Fibroblast of skin of right quadriceps (primary cell): ENCODE data around the gene IHH.
A peak's percentile ranks its signal among the peaks of the same experiment; 100 is the strongest.

Experiments used
- DNase-seq: peaks from one replicate; pipeline ENCODE4 v3.0.0-alpha.2; 2013

Gene IHH

DNA sequence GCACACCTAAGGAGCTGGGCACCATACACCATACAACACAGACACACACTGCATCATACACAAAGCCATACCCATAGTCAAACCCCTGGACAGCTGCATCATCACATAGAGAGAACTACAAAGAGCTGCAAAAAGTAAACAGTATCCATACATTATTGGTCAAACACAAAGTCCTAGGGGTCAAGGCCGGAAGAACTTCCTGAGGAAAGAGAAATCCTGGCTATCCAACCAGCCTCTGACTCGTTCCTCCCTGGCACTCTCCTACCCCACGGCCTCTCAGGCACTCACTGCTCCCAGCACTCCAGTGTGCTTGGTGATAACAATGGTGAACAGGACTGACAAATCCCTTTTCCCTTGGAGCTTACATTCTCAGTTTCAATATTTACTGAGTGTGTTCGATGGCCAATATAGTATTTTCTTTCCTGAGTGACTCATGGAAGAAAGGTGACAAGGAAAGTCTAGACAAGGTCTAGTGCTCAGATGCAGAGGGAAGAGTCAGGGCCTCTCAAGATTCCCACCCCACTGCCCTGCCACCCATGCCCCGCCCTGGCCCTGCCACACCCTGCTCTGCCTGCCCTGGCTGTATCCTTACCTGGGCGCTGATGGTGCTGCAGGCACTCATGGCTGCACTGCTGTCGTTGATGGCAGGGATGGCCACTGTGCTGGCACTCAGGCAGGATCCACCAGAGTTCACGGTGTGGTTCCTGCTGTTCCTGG, 22.8 kb downstream of the IHH start:
- no peak for DNase-seq

- DNase-seq = no peak
Measured at GRCh38 chr2:219035942-219036341, 24.8 kb downstream of the IHH start.

GRCh38 chr2:219034823-219035222, 25.9 kb downstream of the IHH start:
- DNase-seq = no peak

DNA sequence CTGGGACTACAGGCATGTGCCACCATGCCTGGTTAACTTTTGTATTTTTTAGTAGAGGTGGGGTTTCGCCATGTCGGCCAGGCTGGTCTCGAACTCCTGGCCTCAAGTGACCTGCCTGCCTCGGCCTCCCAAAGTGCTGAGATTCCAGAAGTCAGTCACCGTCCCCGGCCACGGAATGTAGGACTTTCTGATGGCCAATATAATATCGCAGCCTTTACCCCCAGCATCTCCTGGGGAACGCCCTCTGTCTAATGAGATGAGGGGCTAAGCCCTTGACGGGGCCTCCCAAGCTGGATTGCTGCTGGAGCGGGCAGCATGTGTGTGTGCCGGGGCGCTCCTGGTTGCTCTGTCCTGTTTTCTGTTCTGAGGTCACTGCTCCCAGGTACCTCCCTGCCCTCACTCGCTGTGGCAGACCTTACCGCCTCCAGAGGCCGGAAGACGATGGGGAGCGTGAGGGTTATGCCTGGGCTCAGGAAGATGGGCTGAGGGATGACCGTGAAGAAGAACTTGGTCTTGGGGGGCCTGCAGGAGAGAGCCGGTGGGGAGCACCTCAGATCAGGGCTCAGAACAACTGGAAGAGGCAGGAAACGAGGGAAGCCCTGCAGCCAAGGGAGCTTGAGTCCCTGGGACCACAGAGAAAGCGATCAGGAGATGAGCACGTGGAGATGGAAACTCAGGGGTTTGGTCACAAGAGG, 28.5 kb downstream of the IHH start:
- no peak for DNase-seq

DNA sequence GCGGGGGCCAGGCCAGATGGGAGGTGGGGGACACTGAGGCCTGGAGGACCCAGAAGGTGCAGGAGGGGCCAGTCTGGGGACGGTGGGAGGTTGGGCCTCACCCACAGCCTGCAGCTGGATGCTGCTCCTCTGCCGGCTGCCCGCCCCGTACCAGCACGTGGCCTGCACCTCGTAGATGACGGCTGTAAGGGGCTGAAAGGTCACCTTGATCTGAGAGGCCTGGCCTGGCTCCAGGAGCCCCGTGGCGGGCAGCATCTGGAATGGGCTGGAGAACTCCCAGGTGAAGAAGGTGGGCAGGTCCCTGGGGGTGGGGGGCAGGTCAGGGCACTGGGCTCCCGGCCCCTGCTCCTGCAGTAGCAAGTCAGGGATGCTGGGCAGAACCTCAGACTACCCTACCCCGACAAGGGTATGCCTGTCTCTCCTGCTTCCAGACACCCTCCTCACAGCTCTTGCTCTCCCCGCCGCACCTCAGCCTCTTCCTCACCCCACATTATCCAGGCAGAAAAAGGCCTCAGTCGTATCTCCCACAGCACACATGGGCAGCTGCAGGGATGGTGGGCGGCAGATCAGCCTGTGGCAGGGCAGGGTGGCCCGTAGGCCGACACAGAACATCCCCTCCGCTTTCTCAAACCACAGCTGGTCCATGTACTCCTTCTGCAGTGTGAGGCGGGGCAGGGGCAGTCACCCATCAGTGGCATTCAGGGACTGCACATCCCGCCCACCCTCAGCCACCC, 29.5 kb downstream of the IHH start:
- DNase-seq = no peak

GRCh38 chr2:219030177-219030940, 30.4 kb downstream of the IHH start:
- no peak for DNase-seq

DNA sequence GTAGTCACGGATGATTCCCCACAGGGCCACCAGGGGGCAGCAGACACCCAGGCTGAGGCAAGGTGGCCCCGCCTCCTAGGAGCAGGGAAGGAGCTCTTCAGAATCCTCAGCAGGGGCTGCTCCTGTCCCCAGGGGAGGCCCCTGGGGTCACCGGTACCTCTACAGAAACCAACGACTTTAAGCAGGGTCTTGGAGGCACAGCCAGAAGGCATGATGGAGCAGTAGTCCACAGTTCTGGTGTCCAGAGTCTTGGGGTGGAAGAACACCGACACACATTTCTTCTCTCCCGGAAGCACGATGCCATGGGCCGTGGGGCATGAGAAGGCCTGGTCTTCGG, 30.9 kb downstream of the IHH start:
- DNase-seq = peak; percentile 57

DNA sequence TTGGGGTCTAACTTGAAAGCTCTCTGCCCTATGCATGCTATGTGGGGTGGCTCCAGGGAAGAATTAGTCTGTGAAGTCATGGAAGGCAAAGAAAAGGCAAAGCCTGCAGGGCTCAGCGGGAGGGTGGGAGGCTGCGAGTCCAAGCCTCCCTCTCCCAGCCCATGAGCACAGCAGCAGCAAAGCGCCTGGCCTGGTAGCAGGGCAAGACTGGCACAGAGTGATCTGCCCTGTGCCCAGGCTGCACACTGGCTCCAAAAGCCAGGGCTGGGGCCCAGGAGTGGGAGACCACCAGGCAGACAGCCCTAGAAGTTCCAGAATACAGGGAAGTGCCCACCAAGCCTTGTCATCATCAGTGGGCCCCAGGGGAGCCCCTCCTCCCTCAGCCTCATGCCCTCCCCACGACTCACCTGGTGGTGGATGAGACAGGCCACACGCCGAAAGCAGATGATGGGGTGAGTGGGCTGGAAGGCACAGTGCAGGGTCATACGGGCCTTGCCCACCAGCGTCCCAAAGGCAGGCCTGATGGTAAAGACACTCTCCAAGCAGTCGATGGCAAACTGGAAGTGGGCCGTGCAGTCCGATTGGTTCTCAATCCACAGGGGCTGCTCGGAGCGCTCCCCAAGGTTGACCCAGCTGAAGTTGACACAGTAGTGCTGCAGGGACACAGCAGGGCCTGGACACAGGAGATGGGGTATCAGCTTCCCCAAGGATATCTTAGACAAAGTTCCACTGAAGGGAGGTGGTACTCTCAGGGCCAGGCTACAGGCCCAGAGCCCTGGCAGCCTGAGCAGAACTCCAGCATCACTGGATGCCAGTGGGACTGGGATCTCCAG, 31.5 kb downstream of the IHH start:
- DNase-seq = no peak

DNA sequence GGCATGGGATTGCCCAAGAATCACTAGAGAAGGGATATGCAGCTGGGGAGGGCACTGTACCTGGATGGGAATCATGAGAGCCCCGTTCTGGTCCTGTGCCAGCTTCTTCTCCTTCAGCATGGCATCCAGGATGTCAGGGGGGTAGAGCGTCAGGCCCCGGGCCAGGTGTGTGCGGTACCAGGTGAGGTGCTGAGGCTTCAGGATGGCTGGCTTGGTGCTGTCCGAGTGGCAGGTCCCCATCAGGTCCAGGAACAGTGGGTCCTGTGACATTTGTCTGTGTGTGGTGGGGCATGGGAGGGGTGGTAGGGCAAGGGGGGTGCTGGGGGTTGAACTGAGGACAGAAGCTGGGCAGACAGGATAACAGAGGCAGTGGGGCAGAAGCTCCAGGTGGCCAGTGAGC, 32.6 kb downstream of the IHH start:
- no peak for DNase-seq

GRCh38 chr2:219027511-219028055, 33.1 kb downstream of the IHH start:
- DNase-seq = no peak

- DNase-seq = no peak
Measured at GRCh38 chr2:219026946-219027345, 33.8 kb downstream of the IHH start.

- DNase-seq = no peak
Measured at GRCh38 chr2:219025637-219026585, 34.8 kb downstream of the IHH start.

GRCh38 chr2:219024059-219024458, 36.7 kb downstream of the IHH start:
- DNase-seq = no peak

GRCh38 chr2:219023045-219023605, 37.6 kb downstream of the IHH start:
- no peak for DNase-seq

DNA sequence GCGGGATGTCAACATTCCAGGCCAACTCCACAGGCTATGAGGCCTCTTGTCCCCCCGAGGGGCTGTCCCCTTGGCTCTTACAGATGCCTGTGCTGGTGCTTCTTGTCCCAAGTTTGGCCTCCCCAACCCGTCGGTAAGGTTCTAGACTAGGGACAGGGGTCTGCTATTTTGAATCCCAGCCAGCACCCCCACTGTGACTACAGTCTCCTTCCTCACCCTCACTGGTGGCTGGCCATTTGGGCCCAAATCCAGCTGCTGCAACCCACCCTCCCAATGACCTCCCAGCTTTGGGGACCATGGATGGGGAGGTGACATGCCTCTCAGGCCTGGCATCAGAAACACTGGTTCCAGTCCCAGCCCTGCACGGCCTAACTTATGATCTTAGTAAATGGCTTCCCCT, 38.1 kb downstream of the IHH start:
- no peak for DNase-seq

DNA sequence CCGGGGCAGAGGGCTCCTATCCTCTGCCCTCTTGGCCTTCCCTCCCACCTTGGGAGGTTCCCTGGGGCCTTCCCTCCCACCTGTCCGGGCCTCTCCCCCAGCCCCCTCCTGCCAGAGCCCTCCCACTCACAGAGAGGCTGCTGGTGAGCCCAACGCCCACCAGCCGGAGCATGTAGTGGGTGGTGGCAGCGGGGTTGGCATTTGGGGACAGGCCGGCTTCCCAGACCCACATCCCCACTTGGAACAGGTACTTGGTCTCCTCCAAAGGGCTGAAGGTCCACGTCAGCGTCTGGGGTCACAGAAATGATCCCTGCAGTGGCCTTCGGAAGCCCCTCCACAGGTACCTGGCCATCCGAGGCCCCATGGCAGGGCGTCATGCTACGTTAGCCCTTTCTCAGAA, 38.7 kb downstream of the IHH start:
- DNase-seq = no peak

DNA sequence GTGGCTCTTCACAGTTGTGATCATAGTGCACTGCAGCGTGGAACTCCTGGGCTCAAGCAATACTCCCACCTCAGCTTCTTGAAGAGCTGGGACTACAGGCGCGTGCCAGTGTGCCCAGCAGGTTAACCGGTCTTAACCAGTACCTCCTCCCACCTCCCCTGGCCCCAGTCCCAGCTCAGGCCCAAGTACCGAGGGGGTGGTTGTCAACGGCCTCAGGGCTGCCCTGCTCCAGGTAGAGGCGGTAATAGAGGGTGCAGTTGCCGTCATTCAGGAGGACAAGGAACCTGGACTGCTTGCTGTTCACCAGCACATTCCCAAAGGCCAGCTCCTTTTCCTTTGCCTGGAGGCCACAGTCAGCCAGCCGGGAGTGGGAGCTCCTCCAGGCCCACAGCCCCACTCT, 39.1 kb downstream of the IHH start:
- DNase-seq = no peak

GRCh38 chr2:219020604-219021365, 39.9 kb downstream of the IHH start:
- DNase-seq = no peak

DNA sequence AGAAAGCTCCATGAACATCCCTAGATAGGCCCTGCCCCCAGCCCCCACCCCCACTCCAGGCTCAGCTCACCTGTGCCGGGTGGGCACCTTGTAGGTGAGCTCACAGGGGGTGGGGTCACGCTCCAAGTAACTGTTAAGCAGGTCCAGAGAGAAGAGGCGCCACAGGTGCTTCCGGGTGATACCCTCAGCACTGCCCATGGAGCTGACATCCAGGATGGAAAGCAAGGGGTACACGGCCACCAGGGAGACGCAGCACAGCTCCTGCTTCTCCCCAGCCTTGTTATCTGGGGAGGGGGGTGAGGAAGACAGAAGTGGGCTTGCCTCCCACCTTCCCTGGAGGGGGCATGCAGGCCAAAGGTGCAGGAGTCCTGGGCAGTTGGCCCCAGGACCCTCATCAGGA, 41.3 kb downstream of the IHH start:
- no peak for DNase-seq

GRCh38 chr2:219018726-219019125, 42.0 kb downstream of the IHH start:
- no peak for DNase-seq
